A549 (cell line): ENCODE measurements around the gene TNFRSF1B. TPM values are rescaled to one million over a fixed set of nuclear protein-coding genes. Genes with fewer than 3 reads are reported as not detected.

ENCODE experiments used
- ATAC-seq, 2 experiments: fragments of 200-7000 bp in 1 of 2; fragments of >200 bp in 1 of 2; cut with Nextera tagmentation in 1 of 2; cut with Tn5 transposase in 1 of 2; 3 replicates each; pipeline versions ENCODE4 v1.8.0 to v1.9.1; 2018 to 2020; ENCODE audit warnings: mild to moderate bottlenecking in 1 of 2, moderate library complexity in 1 of 2
- CTCF ChIA-PET: fragments of 300-600 bp; sonication (Branson Sonifier 250); formaldehyde crosslinking; extraction: SDS; loops from one replicate; lab custom pipeline; 2021; ENCODE audit warnings: antibody characterized with exemption, inconsistent platforms; lab: Yijun Ruan, JAX
- POLR2A ChIA-PET: fragments of 350-600 bp; formaldehyde crosslinking; extraction: SDS; loops from one replicate; lab custom pipeline; 2021; ENCODE audit warnings: antibody characterized with exemption, inconsistent platforms; lab: Yijun Ruan, JAX
- DNase-seq, 2 experiments: peaks; one replicate each; pipeline versions ENCODE4 v3.0.0 to v3.0.0-alpha.2; 2011 to 2016; ENCODE audit warnings: low read depth in 1 of 2, low spot score in 1 of 2
- FAIRE-seq: peaks from 2 replicates; lab custom pipeline; 2011; peaks lifted over from hg19 to GRCh38; lab: Jason Lieb, UNC
- H3K27ac ChIP-seq, 2 experiments: fragments of >200 bp; sonication (Bioruptor Twin); formaldehyde crosslinking; 3 replicates each; pipeline ENCODE4 v1.5.1; 2016 to 2017
- H3K4me1 ChIP-seq: fragments of >200 bp; sonication (Bioruptor Twin); formaldehyde crosslinking; 3 replicates; pipeline ENCODE4 v1.6.1; 2016
- H3K4me2 ChIP-seq: fragments of >200 bp; sonication (Bioruptor Twin); formaldehyde crosslinking; 3 replicates; pipeline ENCODE4 v1.6.1; 2016
- H3K4me3 ChIP-seq: fragments of >200 bp; sonication (Bioruptor Twin); formaldehyde crosslinking; 3 replicates; pipeline ENCODE4 v1.5.1; 2016
- H3K9me3 ChIP-seq: fragments of >200 bp; sonication (Bioruptor Twin); formaldehyde crosslinking; 3 replicates; pipeline ENCODE4 v1.6.1; 2016
- ATOH8 ChIP-seq: fragments of 250-450 bp; sonication (Bioruptor Pico); IDR thresholded peaks from 2 replicates; pipeline ENCODE4 v1.5.0; 2020; ENCODE audit warnings: low read depth, mild to moderate bottlenecking, moderate library complexity
- BHLHE40 ChIP-seq: IDR thresholded peaks from 2 replicates; pipeline ENCODE4 v1.6.1; 2012; ENCODE audit warnings: low read depth, low read length, inconsistent platforms
- CEBPB ChIP-seq, 2 experiments: fragments of >200 bp in 1 of 2; sonication (Bioruptor Twin) in 1 of 2; formaldehyde crosslinking in 1 of 2; IDR thresholded peaks; 2 replicates each; pipeline ENCODE4 v1.6.1; 2012 to 2016
- EHMT2 ChIP-seq: fragments of 200-600 bp; sonication (generic); IDR thresholded peaks from 2 replicates; pipeline ENCODE4 v1.6.1; 2016; ENCODE audit warnings: antibody characterized with exemption, low read depth, mild to moderate bottlenecking, moderate library complexity
- FOXS1 ChIP-seq: fragments of 250-450 bp; sonication (Bioruptor Pico); IDR thresholded peaks from 2 replicates; pipeline ENCODE4 v1.5.0; 2020; ENCODE audit warnings: mild to moderate bottlenecking, moderate library complexity
- HDAC2 ChIP-seq: fragments of 200-600 bp; sonication (generic); IDR thresholded peaks from 2 replicates; pipeline ENCODE4 v1.6.1; 2016
- MAFK ChIP-seq: fragments of 450-650 bp; IDR thresholded peaks from 2 replicates; pipeline ENCODE4 v1.6.1; 2014; ENCODE audit not compliant: partially characterized antibody
- MYC ChIP-seq: IDR thresholded peaks from 2 replicates; pipeline ENCODE4 v1.6.1; 2012; ENCODE audit warnings: mild to moderate bottlenecking, inconsistent platforms, low read length, improper control_type of control experiment, borderline replicate concordance
- NR3C1 ChIP-seq: fragments of >200 bp; sonication (Bioruptor Twin); formaldehyde crosslinking; IDR thresholded peaks from 3 replicates; pipeline ENCODE4 v1.6.1; 2017
- PHF8 ChIP-seq: fragments of 200-600 bp; sonication (generic); IDR thresholded peaks from 2 replicates; pipeline ENCODE4 v1.6.1; 2016; ENCODE audit warnings: low read depth, mild to moderate bottlenecking, antibody characterized with exemption, moderate library complexity, borderline replicate concordance
- RCOR1 ChIP-seq: fragments of 150-350 bp; IDR thresholded peaks from 2 replicates; pipeline ENCODE4 v1.6.1; 2014; ENCODE audit warnings: antibody characterized with exemption, low read length, low read depth
- RNF2 ChIP-seq: fragments of 200-600 bp; sonication (generic); IDR thresholded peaks from 2 replicates; pipeline ENCODE4 v1.6.1; 2016; ENCODE audit warnings: low read depth, mild to moderate bottlenecking, antibody characterized with exemption, moderate library complexity, borderline replicate concordance
- ZSCAN20 ChIP-seq: fragments of 250-450 bp; sonication (Bioruptor Pico); IDR thresholded peaks from 2 replicates; pipeline ENCODE4 v1.8.0; 2022; ENCODE audit warnings: mild to moderate bottlenecking, moderate library complexity
- WGBS: methylation state at CpG from one replicate; pipeline ENCODE4 v1.1.6; 2017; ENCODE audit errors: missing lambda C conversion rate; 5-methylcytosine and 5-hydroxymethylcytosine counted together
- polyA plus RNA-seq, 4 experiments: library from polyadenylated mRNA; depleted of rRNA in 3 of 4; stranded (reverse); fragments of >200 nt; fragmentation: RNase III in 1 of 4; extraction: RNeasy Plus Mini Kit Qiagen cat#74134 plus additional on column Dnase treatment in 1 of 4; gene quantifications; 2 replicates in 3 of 4; 3 replicates in 1 of 4; pipeline ENCODE4 v1.2.3, GENCODE V29; 2011 to 2017

TNFRSF1B gene
- polyA plus RNA-seq, 2 of the 4 experiments (the other 2 are of a cell fraction) = 0.05 to 0.06 TPM

- no peak for TF ChIP-seq ATOH8 (CRISPR knock-in tag)
- TF ChIP-seq BHLHE40 = no peak
These were observed 28.3 kb upstream of the TNFRSF1B start (continued) for GRCh38 chr1:12138196-12139168.

- DNase-seq = no peak
- Histone ChIP-seq H3K9me3 (no peaks in the 10 kb centered on the region), H3K4me2 (no peak overlapping the region), H3K27ac (no peak overlapping the region), H3K4me3 (no peak overlapping the region), H3K4me1 (no peaks in the 10 kb centered on the region)
- ATAC-seq = no peak
- CTCF ChIA-PET = interaction anchor here (5.4 kb wide), 1 partner anchor 16 kb away, joined by 31 read pairs; no protein-coding TSS in a partner anchor
- TF ChIP-seq MYC (no peak), RCOR1 (no peak)
- 76% methylated on average over 4 of the region's 4 CpGs for WGBS
- FAIRE-seq = no peak
- POLR2A ChIA-PET = no interaction called here
These were observed 26.8 kb upstream of the TNFRSF1B start for GRCh38 chr1:12140016-12140415.

- H3K4me1 ChIP-seq = no peaks in the 10 kb centered on the region
- FAIRE-seq (no peak), ATAC-seq (no peak), DNase-seq (no peak)
- POLR2A ChIA-PET = no interaction called here
- H3K4me2 ChIP-seq = no peak overlapping the region
- WGBS = 56% methylated on average over 8 of the region's 12 CpGs
- H3K9me3 ChIP-seq = no peaks in the 10 kb centered on the region
- H3K27ac ChIP-seq = no peak overlapping the region
- CTCF ChIA-PET = interaction anchor here (5.4 kb wide), 1 partner anchor 16 kb away, joined by 31 read pairs; no protein-coding TSS in a partner anchor
- no peak for TF ChIP-seq RNF2
- TF ChIP-seq NR3C1 = no peak
- TF ChIP-seq ZSCAN20 (CRISPR knock-in tag) = no peak
- no peak for TF ChIP-seq EHMT2
- no peak for TF ChIP-seq FOXS1 (CRISPR knock-in tag)
- TF ChIP-seq BHLHE40 = no peak
- no peak overlapping the region for H3K4me3 ChIP-seq
These were observed 26.2 kb upstream of the TNFRSF1B start for GRCh38 chr1:12140515-12141162.

- POLR2A ChIA-PET = no interaction called here
- Histone ChIP-seq H3K4me2 (no peak overlapping the region), H3K9me3 (no peaks in the 10 kb centered on the region), H3K4me1 (no peaks in the 10 kb centered on the region), H3K27ac (no peak overlapping the region), H3K4me3 (no peak overlapping the region)
- CTCF ChIA-PET = interaction anchor here (0.6 to 5.4 kb wide), 2 partner anchors 8 to 17 kb away, joined by 4 to 31 read pairs; no protein-coding TSS in a partner anchor
- 73% methylated on average over 16 of the region's 21 CpGs for WGBS
- TF ChIP-seq HDAC2 = no peak
- TF ChIP-seq CEBPB (IDR thresholded peaks at IDR 0.05) = no peak
- no peak for TF ChIP-seq RCOR1
- DNase-seq (no peak), FAIRE-seq (no peak), ATAC-seq (no peak)
These were observed 25.5 kb upstream of the TNFRSF1B start for GRCh38 chr1:12141163-12141850.

- no peak for DNase-seq
- H3K9me3 ChIP-seq = no peaks in the 10 kb centered on the region
- 100% methylated on average over 1 of the region's 18 CpGs for WGBS
- ATAC-seq = no peak; a peak in 1 of 6 replicates
- H3K27ac ChIP-seq = no peak overlapping the region
- H3K4me1 ChIP-seq = no peaks in the 10 kb centered on the region
- ChIA-PET POLR2A (no interaction called here), CTCF (interaction anchor here (5.4 kb wide), 1 partner anchor 18 kb away, joined by 31 read pairs; no protein-coding TSS in a partner anchor)
- H3K4me3 ChIP-seq = no peak overlapping the region
- TF ChIP-seq MAFK (no peak), PHF8 (no peak)
- H3K4me2 ChIP-seq = no peak overlapping the region
- FAIRE-seq = no peak
These were observed 24.5 kb upstream of the TNFRSF1B start for GRCh38 chr1:12142141-12142823.
